ENCODE measurements around the gene RDH14.

DNA sequence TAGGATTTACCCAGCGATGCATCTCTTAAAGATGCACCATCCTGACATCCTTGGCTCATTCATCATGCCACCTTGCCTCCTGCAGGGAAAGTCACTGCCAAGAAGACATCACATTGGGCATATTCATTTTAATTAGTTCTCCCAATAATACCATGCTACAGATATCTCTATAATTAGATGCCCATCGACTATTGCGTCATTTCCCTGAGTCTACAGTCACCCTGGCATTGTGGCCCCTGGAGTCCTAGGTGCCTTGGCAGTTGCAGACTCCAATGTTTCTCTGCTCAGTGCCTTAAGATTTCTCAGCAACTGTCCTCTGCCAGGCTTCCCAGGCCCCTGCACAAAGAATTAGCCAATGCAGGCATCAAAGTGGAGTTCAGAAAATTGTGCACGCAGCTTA lies 32.6 kb downstream of the RDH14 start:
- no peak for TF ChIP-seq CTCF (IDR thresholded peaks at IDR 0.05)
- TF ChIP-seq POLR2A (IDR thresholded peaks at IDR 0.05): no peak
